GM04504 (cell line): Measurements from ENCODE around the gene DLX1.
"Not testable (repeated sequence)": the region's sequence is repeated elsewhere in the genome, so short reads cannot be mapped to it uniquely, and the experiment has no call there.

Experiments
- DNase-seq: peaks from one replicate; pipeline ENCODE4 v3.0.0-alpha.2; 2012; ENCODE audit warnings: low read depth

The DLX1 gene

GRCh38 chr2:172085460-172086159, at the start of gene DLX1:
DLX1 (plus strand) TSS chr2:172085507; CDS start chr2:172085678, 171 bp downstream.
- DNase-seq, result no peak

GRCh38 chr2:172038121-172038520, 47.2 kb upstream of the DLX1 start:
- DNase-seq, result no peak

DNA sequence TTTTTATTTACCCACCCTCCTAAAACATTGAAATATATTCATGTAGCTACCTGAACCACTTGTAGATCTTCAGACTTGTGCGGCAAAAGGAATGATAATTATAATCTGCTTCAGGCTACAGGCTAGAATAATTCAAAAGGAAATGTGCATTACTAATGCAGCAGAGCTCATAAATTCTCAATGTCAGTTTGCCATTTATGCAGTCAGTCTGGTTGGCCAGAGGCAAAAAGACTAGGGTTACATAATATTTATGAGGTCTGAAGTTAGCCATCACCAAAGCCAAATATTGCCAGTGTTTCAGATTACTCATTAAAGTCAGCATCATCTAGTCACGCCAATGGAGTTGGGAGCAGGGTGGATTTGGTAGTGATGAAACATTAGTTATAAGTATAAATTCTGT, 46.7 kb upstream of the DLX1 start:
- DNase-seq, result peak; percentile 93

GRCh38 chr2:172039011-172039704, 46.1 kb upstream of the DLX1 start:
- no peak for DNase-seq

GRCh38 chr2:172040311-172040710, 45.0 kb upstream of the DLX1 start:
- no peak for DNase-seq

DNA sequence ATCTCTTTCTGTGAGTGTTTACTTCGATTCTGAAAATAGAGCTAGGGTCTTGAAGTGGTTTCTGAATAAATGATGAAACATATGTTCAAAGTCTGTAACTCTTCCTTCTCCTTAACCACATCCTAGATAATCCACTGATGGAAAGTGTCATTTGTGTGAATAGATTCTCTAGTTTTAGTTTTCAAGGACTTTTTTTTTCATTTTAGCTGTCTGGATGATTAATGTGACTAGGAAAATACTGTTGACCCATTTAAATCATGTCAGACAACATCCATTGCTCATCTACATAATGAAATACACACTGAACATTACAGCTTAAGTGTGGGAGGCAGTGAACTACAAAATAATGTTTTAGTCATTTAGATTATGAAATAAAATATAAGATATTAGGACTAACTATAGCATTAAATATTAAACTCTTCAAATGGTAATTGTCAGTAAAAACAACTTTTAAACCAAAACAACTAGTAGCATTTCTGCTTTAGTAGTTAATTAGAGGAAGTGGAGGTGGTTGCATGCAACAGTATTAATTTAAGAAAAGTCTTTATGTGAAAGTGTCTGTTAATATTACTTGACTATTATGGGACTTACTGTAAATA, 39.1 kb upstream of the DLX1 start:
- DNase-seq, result no peak

DNA sequence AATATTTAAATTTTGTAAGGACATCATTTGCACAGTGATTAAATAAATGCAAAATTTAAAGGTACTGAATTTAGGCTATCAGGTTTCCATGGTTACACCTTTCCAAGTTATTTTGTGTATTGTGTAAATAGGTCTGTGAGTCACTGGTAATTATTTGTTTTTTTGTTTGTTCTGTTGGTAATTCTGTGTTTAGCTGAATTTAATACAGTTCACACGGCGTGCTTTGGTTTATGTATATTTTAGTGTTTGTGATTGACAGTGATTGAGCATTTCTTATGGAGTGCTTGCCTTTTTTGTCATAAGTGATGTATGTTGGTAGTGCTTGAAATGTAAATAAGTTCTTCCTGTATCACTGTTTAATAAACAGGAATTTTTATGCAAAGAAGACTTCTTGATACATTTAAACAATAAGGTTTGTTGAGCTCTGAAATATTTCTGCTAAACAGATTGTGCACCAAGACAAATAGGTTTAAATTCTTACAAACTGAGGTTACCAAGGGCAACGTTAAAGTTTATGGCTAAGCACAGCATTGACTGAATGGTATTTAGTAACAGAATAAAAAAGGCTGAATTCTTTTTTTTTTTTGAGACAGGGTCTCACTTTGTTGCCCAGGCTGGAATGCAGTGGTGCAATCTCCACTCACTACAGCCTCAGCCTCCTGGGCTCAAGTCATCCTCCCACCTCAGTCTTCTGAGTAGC, 38.3 kb upstream of the DLX1 start:
- no peak for DNase-seq

DNA sequence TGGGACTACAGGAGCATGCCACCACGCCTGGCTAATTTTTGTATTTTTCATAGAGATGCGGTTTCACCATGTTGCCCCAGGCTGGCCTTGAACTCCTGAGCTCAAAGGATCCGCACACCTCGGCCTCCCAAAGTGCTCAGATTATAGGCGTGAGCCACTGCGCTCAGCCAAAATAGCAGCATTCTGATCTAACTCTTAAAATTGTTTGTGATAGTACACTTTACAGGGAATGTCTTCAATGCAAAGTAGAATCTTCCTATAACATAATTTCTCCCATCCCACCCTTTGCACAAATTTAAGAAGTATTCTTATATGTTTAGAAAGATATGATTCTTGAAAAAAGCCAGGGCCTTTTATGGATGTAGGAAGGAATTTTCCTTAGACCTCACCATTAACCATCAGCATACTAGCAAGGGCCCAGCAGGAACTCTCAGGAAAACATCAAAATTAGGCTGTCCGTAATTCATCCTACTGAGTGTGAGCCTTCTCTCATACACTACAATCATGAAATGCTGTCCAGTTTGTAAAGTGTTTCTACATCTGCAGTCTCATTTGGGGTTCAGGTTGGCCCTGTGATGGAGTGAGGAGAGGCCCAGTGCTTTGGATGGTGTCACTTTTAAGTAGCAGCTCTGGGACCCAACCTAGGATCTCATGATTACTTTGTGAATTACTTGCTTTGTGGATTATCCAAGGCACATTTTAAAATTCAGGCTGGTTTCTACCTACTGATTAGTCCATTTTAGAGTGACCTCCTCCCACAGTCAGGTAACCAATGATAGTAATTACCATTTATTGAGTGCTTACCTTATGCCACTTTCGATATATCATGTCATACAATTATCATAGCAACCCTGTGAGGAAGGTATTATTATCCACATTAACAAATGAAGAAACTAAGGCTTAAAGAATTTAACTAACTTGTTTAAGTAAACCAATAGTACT, 37.5 kb upstream of the DLX1 start:
- DNase-seq, result no peak

GRCh38 chr2:172048508-172049503, 36.5 kb upstream of the DLX1 start:
- DNase-seq, result no peak

DNA sequence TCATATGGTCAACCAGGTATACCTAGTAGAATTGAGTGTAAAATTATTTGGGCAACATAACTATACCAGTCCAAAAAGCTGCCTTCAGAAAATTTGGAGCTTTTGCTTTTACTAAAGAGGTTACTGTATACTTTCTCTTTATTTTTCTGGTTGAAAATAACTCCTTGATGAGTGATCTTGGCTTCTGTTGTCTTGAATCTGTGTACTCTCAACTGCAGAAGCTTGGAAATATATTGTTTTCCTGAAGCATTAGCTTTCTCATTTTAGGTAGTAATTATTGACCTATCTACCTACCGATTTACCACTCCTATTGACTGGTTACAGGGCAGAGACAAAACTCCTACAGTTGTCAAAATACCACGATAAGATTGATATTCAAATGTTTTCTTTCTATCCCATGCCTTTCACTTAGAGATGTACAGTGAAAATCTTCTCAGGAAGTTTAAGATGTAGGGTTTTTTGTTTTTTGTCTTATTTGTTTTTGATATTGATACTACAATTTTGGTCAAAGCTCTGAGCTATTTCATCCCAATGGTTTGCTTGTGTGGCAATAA, 35.7 kb upstream of the DLX1 start:
- DNase-seq, result no peak

GRCh38 chr2:172050479-172051125, 34.7 kb upstream of the DLX1 start:
- DNase-seq, result no peak

DNA sequence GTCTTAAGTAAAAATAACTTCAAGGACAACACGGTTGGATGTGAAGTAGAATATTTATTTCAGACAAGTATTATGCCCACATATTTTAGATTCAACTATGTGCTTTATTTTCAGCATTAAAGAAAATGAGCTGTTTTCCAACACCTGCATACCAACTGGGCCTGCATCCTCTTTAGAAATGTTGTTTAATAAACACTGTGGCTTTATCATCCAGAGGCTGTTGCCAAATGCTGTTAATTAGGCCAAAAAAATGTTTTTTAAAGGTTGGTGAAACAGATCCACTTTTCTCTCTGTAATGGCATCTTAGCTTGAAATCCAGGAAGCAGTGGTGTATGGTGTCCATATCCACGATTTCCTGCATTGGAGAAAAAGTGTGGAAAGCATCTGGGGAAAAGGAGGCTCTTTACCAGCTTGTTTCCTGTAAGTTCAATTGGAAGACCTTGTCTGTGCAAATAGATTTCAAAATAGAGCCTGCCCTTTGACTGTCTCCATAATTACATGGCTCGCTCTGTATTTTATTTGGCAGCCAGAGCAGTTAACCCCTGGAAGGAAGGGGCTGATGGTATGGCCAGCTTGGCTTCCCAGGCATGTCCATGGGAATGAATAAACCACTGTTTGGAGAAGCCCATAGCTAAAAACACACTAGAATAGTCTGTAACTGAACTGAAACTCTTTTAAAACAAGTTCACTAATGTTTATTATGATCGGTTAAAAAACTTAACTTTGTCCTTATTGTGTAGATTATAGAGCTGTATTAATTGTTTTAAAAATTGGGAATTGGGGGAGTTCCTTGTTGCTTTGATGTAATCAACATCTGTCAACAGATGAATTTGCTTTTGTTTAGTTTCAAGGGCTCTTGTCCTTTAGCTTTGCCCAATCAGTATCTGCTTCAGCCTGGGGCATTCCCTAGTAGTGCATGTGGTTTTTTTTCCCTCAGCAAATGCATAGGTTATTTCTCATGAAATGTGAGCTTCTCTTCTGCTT, 33.0 kb upstream of the DLX1 start:
- DNase-seq, result peak; percentile 38

- DNase-seq, result no peak
Measured at GRCh38 chr2:172053486-172053885, 31.8 kb upstream of the DLX1 start.

DNA sequence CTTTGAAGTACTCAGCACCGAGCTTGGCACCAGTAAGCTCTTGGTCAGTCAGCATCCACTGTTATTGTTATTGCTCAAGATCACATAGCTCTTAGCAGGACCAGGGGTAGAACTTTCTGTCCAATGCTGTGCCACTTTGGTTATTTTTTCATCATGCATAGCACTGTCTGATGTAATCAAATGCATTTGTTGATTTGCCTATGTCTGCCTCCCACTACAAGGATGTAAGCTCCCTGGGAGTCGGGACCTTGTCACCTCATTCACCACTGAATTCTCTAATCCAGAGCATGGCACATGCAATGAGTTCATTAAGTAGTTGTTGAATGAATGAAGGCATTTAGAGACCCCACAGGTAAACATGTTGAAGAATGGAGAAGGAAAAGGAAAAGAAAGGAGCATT, 29.0 kb upstream of the DLX1 start:
- DNase-seq, result no peak

- DNase-seq, result no peak
Measured at GRCh38 chr2:172058660-172059059, 26.6 kb upstream of the DLX1 start.

DNA sequence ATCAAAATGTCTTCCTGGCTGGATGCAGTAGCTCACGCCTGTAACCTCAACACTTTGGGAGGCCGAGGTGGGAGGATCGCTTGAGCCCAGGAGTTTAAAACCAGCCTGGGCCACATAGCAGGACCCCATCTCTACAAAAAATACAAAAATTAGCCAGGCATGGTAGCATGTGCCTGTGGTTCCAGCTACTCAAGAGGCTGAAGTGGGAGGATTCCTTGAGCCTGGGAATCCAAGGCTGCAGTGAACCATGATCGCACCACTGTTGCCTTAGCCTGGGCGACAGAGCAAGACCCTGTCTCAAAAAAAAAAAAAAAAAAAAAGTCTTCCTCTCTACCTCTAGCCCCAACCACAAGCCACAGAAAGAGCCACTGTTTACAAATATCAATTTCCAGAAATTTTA, 25.2 kb upstream of the DLX1 start:
- not testable (repeated sequence) for DNase-seq

DNA sequence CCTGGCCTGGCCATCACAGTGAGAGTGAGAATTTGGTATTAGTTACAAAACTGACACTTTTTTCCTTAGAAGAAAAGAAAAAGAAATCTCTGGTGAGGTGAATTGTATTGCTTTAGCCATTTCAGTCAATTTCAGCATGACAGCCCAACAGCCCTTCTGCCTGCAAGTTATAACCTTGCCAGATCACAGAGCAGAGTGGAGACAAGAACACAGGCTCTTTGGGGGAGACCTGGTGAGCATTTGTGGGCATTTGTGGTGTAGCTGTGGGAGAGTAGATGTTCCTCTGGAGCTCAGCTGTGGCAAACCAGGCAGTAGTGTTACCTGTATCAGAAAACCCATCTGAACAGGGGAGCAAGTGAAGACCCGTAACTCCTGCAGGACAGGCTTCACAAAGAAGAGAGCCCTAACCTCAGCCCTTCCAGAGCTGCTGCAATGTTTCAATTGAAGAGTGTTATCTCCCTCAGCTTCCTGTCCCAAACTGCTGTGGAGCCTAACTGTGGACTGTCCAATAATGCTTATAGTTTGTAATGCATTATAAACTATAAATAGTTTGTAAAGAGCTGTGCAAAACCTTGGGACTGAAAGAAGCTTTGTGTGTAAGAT, 22.8 kb upstream of the DLX1 start:
- no peak for DNase-seq

GRCh38 chr2:172063446-172063845, 21.9 kb upstream of the DLX1 start:
- no peak for DNase-seq
